OCI-LY3 (cell line): ENCODE results near the gene ASB6.

Source experiments
- H2AFZ ChIP-seq: fragments of 200-600, 300-600 bp; shearing (Covaris generic); 2 replicates; pipeline ENCODE4 v1.6.0; 2014; ENCODE audit warnings: antibody characterized with exemption, low read depth, low read length
- H3K27ac ChIP-seq: fragments of 200-600, 300-600 bp; sonication (generic); 2 replicates; pipeline ENCODE4 v1.5.1; 2014; ENCODE audit warnings: mild to moderate bottlenecking, low read length, moderate library complexity, mixed read lengths
- H3K27me3 ChIP-seq: fragments of 200-600, 300-600 bp; sonication (generic); 2 replicates; pipeline ENCODE4 v1.6.1; 2014; ENCODE audit warnings: low read depth, low read length, mixed read lengths
- H3K36me3 ChIP-seq: fragments of 200-600, 300-600 bp; sonication (generic); replicated peaks from 2 replicates; pipeline ENCODE3; 2014; ENCODE audit warnings: low read depth, low read length, mixed read lengths
- H3K4me1 ChIP-seq: fragments of 300-600, 200-600 bp; sonication (generic); 2 replicates; pipeline ENCODE4 v1.6.1; 2014; ENCODE audit warnings: low read length, mixed read lengths
- H3K4me2 ChIP-seq: fragments of 200-600, 300-600 bp; sonication (generic); 2 replicates; pipeline ENCODE4 v1.6.1; 2014; ENCODE audit warnings: low read length, mixed read lengths
- H3K4me3 ChIP-seq: fragments of 300-600, 200-600 bp; sonication (generic); 2 replicates; pipeline ENCODE4 v1.5.1; 2014; ENCODE audit warnings: antibody characterized with exemption, mild to moderate bottlenecking, low read length, moderate library complexity
- H3K79me2 ChIP-seq: fragments of 300-600, 200-600 bp; shearing (Covaris generic); 2 replicates; pipeline ENCODE4 v1.6.1; 2014; ENCODE audit warnings: mild to moderate bottlenecking, low read length, mixed read lengths
- H3K9ac ChIP-seq: fragments of 300-600, 200-600 bp; shearing (Covaris generic); 2 replicates; pipeline ENCODE4 v1.6.0; 2014; ENCODE audit warnings: mild to moderate bottlenecking, low read length, moderate library complexity
- H3K9me3 ChIP-seq: fragments of 200-600, 300-600 bp; shearing (Covaris generic); 2 replicates; pipeline ENCODE4 v1.6.1; 2014; ENCODE audit warnings: low read length, mixed read lengths; ENCODE audit not compliant: insufficient read depth
- H4K20me1 ChIP-seq: fragments of 200-600, 300-600 bp; sonication (generic); 2 replicates; pipeline ENCODE4 v1.6.1; 2016; ENCODE audit warnings: low read length, mixed read lengths; ENCODE audit not compliant: insufficient read depth
- CTCF ChIP-seq: fragments of 200-600, 300-600 bp; sonication (generic); IDR thresholded peaks from 2 replicates; pipeline ENCODE4 v1.5.1; 2014; ENCODE audit warnings: antibody characterized with exemption, low read length, low read depth
- EZH2phosphoT487 ChIP-seq: fragments of 200-600 bp; shearing (Covaris generic); IDR thresholded peaks from 2 replicates; pipeline ENCODE4 v1.6.1; 2018; ENCODE audit warnings: antibody characterized with exemption, mixed run types, low read depth

ASB6 gene

GRCh38 chr9:129661029-129661428 is 19.1 kb upstream of the ASB6 start:
- no peak overlapping the region for H3K27ac ChIP-seq
- no peaks in the 10 kb centered on the region for H3K79me2 ChIP-seq
- H3K4me1 ChIP-seq, result no peaks in the 10 kb centered on the region
- H3K9me3 ChIP-seq, result no peaks in the 10 kb centered on the region
- H3K9ac ChIP-seq, result no peak overlapping the region
- no peaks in the 10 kb centered on the region for H4K20me1 ChIP-seq
- H3K4me2 ChIP-seq, result no peak overlapping the region
- no peak overlapping the region for H2AFZ ChIP-seq
- TF ChIP-seq CTCF (no peak), EZH2phosphoT487 (no peak)
- H3K27me3 ChIP-seq, result no peaks in the 10 kb centered on the region
- H3K4me3 ChIP-seq, result no peak overlapping the region
- no peaks in the 10 kb centered on the region for H3K36me3 ChIP-seq

GRCh38 chr9:129656795-129657390 is 14.9 kb upstream of the ASB6 start:
- no peaks in the 10 kb centered on the region for H3K79me2 ChIP-seq
- no peak overlapping the region for H3K4me2 ChIP-seq
- no peaks in the 10 kb centered on the region for H3K9me3 ChIP-seq
- no peak overlapping the region for H3K9ac ChIP-seq
- H4K20me1 ChIP-seq, result no peaks in the 10 kb centered on the region
- H3K4me3 ChIP-seq, result no peak overlapping the region
- TF ChIP-seq CTCF (no peak), EZH2phosphoT487 (no peak)
- H3K36me3 ChIP-seq, result no peaks in the 10 kb centered on the region
- H2AFZ ChIP-seq, result no peak overlapping the region
- no peaks in the 10 kb centered on the region for H3K4me1 ChIP-seq
- H3K27me3 ChIP-seq, result no peaks in the 10 kb centered on the region
- H3K27ac ChIP-seq, result no peak overlapping the region

GRCh38 chr9:129655696-129656095 is 13.7 kb upstream of the ASB6 start:
- no peak for TF ChIP-seq EZH2phosphoT487
- TF ChIP-seq CTCF, result no peak
- H2AFZ ChIP-seq, result no peak overlapping the region
- no peak overlapping the region for H3K27ac ChIP-seq
- no peaks in the 10 kb centered on the region for H3K36me3 ChIP-seq
- H3K4me2 ChIP-seq, result no peak overlapping the region
- H3K4me3 ChIP-seq, result no peak overlapping the region
- no peaks in the 10 kb centered on the region for H3K27me3 ChIP-seq
- H4K20me1 ChIP-seq, result no peaks in the 10 kb centered on the region
- H3K9ac ChIP-seq, result no peak overlapping the region
- no peaks in the 10 kb centered on the region for H3K79me2 ChIP-seq
- no peaks in the 10 kb centered on the region for H3K4me1 ChIP-seq
- H3K9me3 ChIP-seq, result no peaks in the 10 kb centered on the region

GRCh38 chr9:129655154-129655553 is 13.2 kb upstream of the ASB6 start:
- TF ChIP-seq EZH2phosphoT487, result no peak
- TF ChIP-seq CTCF, result no peak
- Histone ChIP-seq H3K36me3 (no peaks in the 10 kb centered on the region), H3K9me3 (no peaks in the 10 kb centered on the region), H3K79me2 (no peaks in the 10 kb centered on the region), H3K4me3 (no peak overlapping the region), H3K4me1 (no peaks in the 10 kb centered on the region), H2AFZ (no peak overlapping the region), H4K20me1 (no peaks in the 10 kb centered on the region), H3K9ac (no peak overlapping the region), H3K27ac (no peak overlapping the region), H3K4me2 (no peak overlapping the region), H3K27me3 (no peaks in the 10 kb centered on the region)
